CD4-positive, alpha-beta memory T cell (primary cell): ENCODE results near the gene SLC6A7. TPM values are rescaled to one million over a fixed set of nuclear protein-coding genes. Genes with fewer than 3 reads are reported as not detected.

Experiments used
- CTCF ChIA-PET: fragments of 350-600 bp; sonication (Branson Sonifier 250); formaldehyde crosslinking; loops from one replicate; lab custom pipeline; 2021; ENCODE audit warnings: inconsistent platforms; ENCODE audit not compliant: partially characterized antibody; lab: Charles Lee
- POLR2A ChIA-PET: fragments of 350-600 bp; sonication (Branson Sonifier 250); formaldehyde crosslinking; loops from one replicate; lab custom pipeline; 2021; ENCODE audit not compliant: partially characterized antibody; lab: Charles Lee
- DNase-seq, 5 donors: peaks; one replicate each; pipeline versions ENCODE4 v3.0.0 to v3.0.0-alpha.2; 2020 to 2022; ENCODE audit warnings: mixed read lengths in 1 of 5
- H3K27ac ChIP-seq: one replicate; pipeline ENCODE4 v1.7.0; 2013; ENCODE audit warnings: low read depth, low read length
- H3K27me3 ChIP-seq: 2 replicates; pipeline ENCODE4 v1.7.0; 2013; ENCODE audit warnings: mild to moderate bottlenecking, low read length, moderate library complexity; ENCODE audit not compliant: insufficient read depth
- H3K36me3 ChIP-seq: 2 replicates; pipeline ENCODE4 v1.7.0; 2013; ENCODE audit warnings: mild to moderate bottlenecking, low read length, moderate library complexity; ENCODE audit not compliant: insufficient read depth
- H3K4me1 ChIP-seq: 2 replicates; pipeline ENCODE4 v1.7.0; 2013; ENCODE audit warnings: mild to moderate bottlenecking, low read length, moderate library complexity; ENCODE audit not compliant: insufficient read depth
- H3K4me3 ChIP-seq, 2 donors: one replicate each; pipeline ENCODE4 v1.7.0; 2013; ENCODE audit warnings: low read length in 2 of 2, mild to moderate bottlenecking in 1 of 2
- H3K9me3 ChIP-seq, 2 donors: one replicate each; pipeline ENCODE4 v1.7.0; 2013; ENCODE audit warnings: low read length in 2 of 2, control low read depth in 1 of 2; ENCODE audit not compliant: control insufficient read depth in 1 of 2
- H3K27ac Mint-ChIP-seq, 7 donors: one replicate each; pipeline ENCODE4 v1.8.0; 2020 to 2021; ENCODE audit warnings: mixed read lengths in 7 of 7, mild to moderate bottlenecking in 6 of 7, inconsistent platforms in 3 of 7, moderate library complexity in 3 of 7
- H3K27me3 Mint-ChIP-seq, 2 donors: one replicate each; pipeline ENCODE4 v1.8.0; 2020 to 2021; ENCODE audit warnings: mixed read lengths in 2 of 2
- H3K36me3 Mint-ChIP-seq, 2 donors: one replicate each; pipeline ENCODE4 v1.8.0; 2020 to 2021; ENCODE audit warnings: mixed read lengths in 2 of 2, inconsistent platforms in 1 of 2, mild to moderate bottlenecking in 1 of 2
- H3K4me1 Mint-ChIP-seq, 4 donors: one replicate each; pipeline ENCODE4 v1.8.0; 2020 to 2021; ENCODE audit warnings: mixed read lengths in 4 of 4, mild to moderate bottlenecking in 1 of 4
- H3K4me3 Mint-ChIP-seq, 8 donors: one replicate each; pipeline ENCODE4 v1.8.0; 2020 to 2021; ENCODE audit warnings: mixed read lengths in 8 of 8, mild to moderate bottlenecking in 7 of 8, moderate library complexity in 6 of 8, inconsistent platforms in 3 of 8
- H3K9me3 Mint-ChIP-seq, 8 donors: one replicate each; pipeline ENCODE4 v1.8.0; 2020 to 2021; ENCODE audit warnings: mixed read lengths in 8 of 8, mild to moderate bottlenecking in 5 of 8, inconsistent platforms in 3 of 8, moderate library complexity in 1 of 8
- intact Hi-C: fragments of 100-400 bp; cut with micrococcal nuclease; formaldehyde crosslinking; loops from one replicate; pipeline ENCODE4 v1.15.1; 2023
- polyA plus RNA-seq, 2 donors: library from polyadenylated mRNA; unstranded; fragments of 300-500 nt; fragmentation: Illumina TruSeq; gene quantifications; one replicate each; pipeline ENCODE4 v1.2.3, GENCODE V29; 2021
- total RNA-seq, 2 experiments: library from RNA; stranded (reverse); gene quantifications; one replicate each; pipeline ENCODE4 v1.2.3, GENCODE V29; 2021

The SLC6A7 gene
- total and polyA plus RNA-seq, 4 experiments from 2014 or later, result not detected

DNA sequence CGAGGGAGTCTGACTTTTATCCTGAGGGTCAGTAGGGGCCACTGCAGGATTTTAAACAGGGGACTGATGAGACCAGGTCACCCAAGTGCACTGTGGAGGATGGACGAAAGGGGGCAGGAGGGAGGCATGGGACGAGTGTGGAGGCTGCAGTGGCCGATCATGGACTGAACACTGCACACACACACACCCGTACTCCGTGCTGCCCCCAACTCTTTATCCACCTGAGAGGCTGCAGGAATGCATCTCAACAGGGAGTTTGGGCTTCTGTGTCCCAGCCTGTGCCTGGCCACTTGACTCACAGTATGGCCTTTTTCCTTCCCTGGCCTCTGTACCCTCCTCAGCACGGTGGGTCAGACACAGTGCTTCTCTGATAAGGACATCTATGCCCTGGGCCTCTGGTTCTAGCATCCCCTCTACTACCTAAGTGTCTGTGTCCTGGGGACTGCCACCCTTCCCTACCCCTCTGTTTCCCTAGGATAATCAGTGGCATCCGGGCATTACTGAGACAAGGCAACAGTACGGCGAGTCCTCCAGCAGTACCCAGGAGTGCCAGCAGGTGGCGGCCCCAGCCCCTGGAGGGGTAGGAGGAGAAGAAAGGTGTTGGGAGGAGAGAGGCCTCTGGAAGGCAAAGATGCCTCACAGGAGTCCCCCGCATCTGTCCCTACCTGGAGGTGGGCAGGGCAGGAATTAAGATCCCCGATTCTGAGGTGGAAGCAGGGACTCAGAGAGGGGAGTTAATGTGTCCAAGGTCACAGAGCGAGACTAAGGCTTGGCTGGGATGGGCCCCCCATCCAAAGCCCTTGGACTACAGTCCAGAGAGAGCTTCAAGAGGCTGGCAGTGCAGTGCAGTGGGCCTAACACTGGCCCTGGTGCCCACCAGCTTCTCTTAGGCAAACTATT lies 28.4 kb upstream of the SLC6A7 start:
- no peak overlapping the region for H3K27ac Mint-ChIP-seq

GRCh38 chr5:150162142-150162513 lies 27.7 kb upstream of the SLC6A7 start:
- Histone ChIP-seq H3K4me1 (no peaks in the 10 kb centered on the region), H3K9me3 (no peaks in the 10 kb centered on the region), H3K36me3 (no peaks in the 10 kb centered on the region), H3K4me3 (no peak overlapping the region), H3K27ac (no peak overlapping the region), H3K27me3 (no peaks in the 10 kb centered on the region)
- CTCF ChIA-PET, result interaction anchor here (0.8 to 3.0 kb wide), 8 partner anchors 8 to 274 kb away, joined by 3 to 12 read pairs (median 4); no protein-coding TSS in a partner anchor
- H3K4me3 Mint-ChIP-seq, result no peak overlapping the region
- H3K27ac Mint-ChIP-seq, result no peak overlapping the region
- peaks cover 17 to 18% of the 10 kb centered on the region in 2 donors for H3K27me3 Mint-ChIP-seq
- peaks cover 0 to 1% (median 0%) of the 10 kb centered on the region in 4 donors for H3K4me1 Mint-ChIP-seq
- H3K9me3 Mint-ChIP-seq, result no peaks in the 10 kb centered on the region
- intact Hi-C loops, result no loop called here
- H3K36me3 Mint-ChIP-seq, result no peaks in the 10 kb centered on the region
- POLR2A ChIA-PET, result no interaction called here
- no peak for DNase-seq

More for the DNA sequence above, 28.4 kb upstream of the SLC6A7 start:
- H3K9me3 Mint-ChIP-seq, result no peaks in the 10 kb centered on the region
- no peaks in the 10 kb centered on the region for H3K9me3 ChIP-seq
- no peaks in the 10 kb centered on the region for H3K36me3 ChIP-seq
- intact Hi-C loops, result loop anchor here (1.0 kb wide), 1 partner anchor 57 kb away; no protein-coding TSS in a partner anchor
- CTCF ChIA-PET, result interaction anchor here (0.8 to 3.0 kb wide), 7 partner anchors 8 to 275 kb away, joined by 3 to 12 read pairs (median 5); no protein-coding TSS in a partner anchor
- no peaks in the 10 kb centered on the region for H3K4me1 ChIP-seq
- H3K27me3 ChIP-seq, result no peaks in the 10 kb centered on the region
- peaks cover 19 to 21% of the 10 kb centered on the region in 2 donors for H3K27me3 Mint-ChIP-seq
- POLR2A ChIA-PET, result no interaction called here
- peak; percentile 51 to 64 (median 54) for DNase-seq
- no peaks in the 10 kb centered on the region for H3K36me3 Mint-ChIP-seq
- no peak overlapping the region for H3K27ac ChIP-seq
- peaks cover 0 to 2% (median 1%) of the 10 kb centered on the region in 4 donors for H3K4me1 Mint-ChIP-seq
- no peak overlapping the region for H3K4me3 Mint-ChIP-seq
- no peak overlapping the region for H3K4me3 ChIP-seq

- ChIA-PET POLR2A (no interaction called here), CTCF (interaction anchor here (0.6 to 3.0 kb wide), 9 partner anchors 23 to 929 kb away, joined by 3 to 12 read pairs (median 4); no protein-coding TSS in a partner anchor)
- Histone ChIP-seq H3K4me3 (no peak overlapping the region), H3K9me3 (no peaks in the 10 kb centered on the region), H3K36me3 (no peaks in the 10 kb centered on the region), H3K27ac (no peak overlapping the region), H3K27me3 (no peaks in the 10 kb centered on the region), H3K4me1 (no peaks in the 10 kb centered on the region)
- H3K27ac Mint-ChIP-seq, result no peak overlapping the region
- DNase-seq, result no peak
- H3K4me3 Mint-ChIP-seq, result no peak overlapping the region
- H3K4me1 Mint-ChIP-seq, result no peaks in the 10 kb centered on the region
- peaks cover 17 to 18% of the 10 kb centered on the region in 2 donors for H3K27me3 Mint-ChIP-seq
- intact Hi-C loops, result no loop called here
- H3K36me3 Mint-ChIP-seq, result no peaks in the 10 kb centered on the region
- H3K9me3 Mint-ChIP-seq, result no peaks in the 10 kb centered on the region
Measured at GRCh38 chr5:150163035-150163434, 26.8 kb upstream of the SLC6A7 start.

DNA sequence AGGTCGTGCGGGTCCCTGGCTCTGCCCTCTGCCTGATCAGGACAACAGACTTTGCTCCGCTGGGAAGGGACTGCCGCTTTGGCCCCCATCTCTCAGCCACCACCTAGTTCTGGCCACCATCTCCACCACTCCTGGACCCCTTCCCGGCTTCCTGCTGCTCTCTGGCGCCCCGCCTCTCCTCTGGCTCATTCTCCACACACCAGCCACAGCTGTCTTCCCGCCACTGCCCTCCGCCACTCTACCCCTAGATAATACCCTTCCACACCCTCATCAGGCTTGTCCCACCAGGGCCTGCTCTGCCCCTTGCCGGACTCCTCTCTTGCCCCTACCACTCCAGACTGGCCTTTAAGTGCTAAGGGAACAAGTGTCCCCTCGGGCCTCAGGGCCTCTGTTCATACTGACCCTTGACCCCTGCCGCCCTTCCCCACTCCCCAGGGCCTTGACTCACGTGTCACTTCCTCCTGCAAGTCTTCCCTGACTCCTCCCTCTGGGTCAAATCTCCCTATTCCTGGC lies 26.3 kb upstream of the SLC6A7 start:
- ChIA-PET POLR2A (no interaction called here), CTCF (interaction anchor here (0.6 to 3.0 kb wide), 8 partner anchors 23 to 929 kb away, joined by 3 to 12 read pairs (median 4); no protein-coding TSS in a partner anchor)
- Histone ChIP-seq H3K4me1 (no peaks in the 10 kb centered on the region), H3K27me3 (no peaks in the 10 kb centered on the region), H3K4me3 (no peak overlapping the region), H3K27ac (no peak overlapping the region), H3K36me3 (no peaks in the 10 kb centered on the region), H3K9me3 (no peaks in the 10 kb centered on the region)
- no peak for DNase-seq
- Mint-ChIP-seq H3K27me3 (peaks cover 21 to 22% of the 10 kb centered on the region in 2 donors), H3K27ac (no peak overlapping the region), H3K36me3 (no peaks in the 10 kb centered on the region), H3K4me1 (no peaks in the 10 kb centered on the region), H3K4me3 (no peak overlapping the region), H3K9me3 (no peaks in the 10 kb centered on the region)
- intact Hi-C loops, result no loop called here

DNA sequence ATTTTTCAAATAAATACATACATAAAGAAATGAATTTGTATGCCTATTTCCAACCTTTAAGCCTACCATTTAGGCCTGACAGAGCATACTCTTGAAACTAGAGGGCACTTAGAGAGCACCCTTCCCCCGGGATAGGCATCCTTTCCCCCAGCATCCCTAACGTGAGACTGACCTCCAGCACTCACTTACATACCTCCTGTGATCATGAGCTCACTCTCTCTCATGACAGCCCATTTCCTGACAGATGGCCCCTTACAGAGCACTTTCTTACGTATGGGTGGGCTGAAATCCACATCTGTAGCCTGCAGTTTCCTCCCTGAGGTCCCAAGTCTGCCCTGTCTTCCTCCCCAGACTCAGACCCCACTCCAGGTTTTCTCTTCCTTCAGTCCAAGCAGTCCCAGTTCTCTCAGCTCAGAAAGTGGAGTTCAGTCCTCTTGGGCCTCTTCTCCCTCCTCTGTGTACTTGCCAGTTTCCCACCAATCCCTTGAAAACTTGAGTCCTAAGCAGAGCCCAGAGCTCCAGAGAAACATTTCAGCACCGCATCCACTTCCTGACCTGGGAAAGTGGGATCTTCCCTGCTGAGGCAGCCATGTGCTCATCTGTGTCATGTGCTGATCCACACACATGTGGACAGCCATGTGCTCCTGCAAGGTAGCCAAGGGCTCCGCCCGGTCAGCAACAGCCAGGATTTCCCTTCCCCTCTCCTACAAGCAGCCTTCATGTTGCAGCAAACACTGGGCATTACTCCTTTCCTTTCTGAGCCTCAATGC lies 25.5 kb upstream of the SLC6A7 start:
- Mint-ChIP-seq H3K36me3 (no peaks in the 10 kb centered on the region), H3K9me3 (no peaks in the 10 kb centered on the region), H3K27me3 (peaks cover 21 to 29% of the 10 kb centered on the region in 2 donors), H3K4me3 (no peak overlapping the region), H3K27ac (no peak overlapping the region), H3K4me1 (no peaks in the 10 kb centered on the region)
- no peak for DNase-seq
- H3K36me3 ChIP-seq, result no peaks in the 10 kb centered on the region
- ChIA-PET POLR2A (no interaction called here), CTCF (interaction anchor here (3.0 kb wide), 1 partner anchor 186 kb away, joined by 9 read pairs; no protein-coding TSS in a partner anchor)
- no peaks in the 10 kb centered on the region for H3K9me3 ChIP-seq
- H3K4me3 ChIP-seq, result no peak overlapping the region
- H3K4me1 ChIP-seq, result no peaks in the 10 kb centered on the region
- no peak overlapping the region for H3K27ac ChIP-seq
- intact Hi-C loops, result no loop called here
- H3K27me3 ChIP-seq, result no peaks in the 10 kb centered on the region

DNA sequence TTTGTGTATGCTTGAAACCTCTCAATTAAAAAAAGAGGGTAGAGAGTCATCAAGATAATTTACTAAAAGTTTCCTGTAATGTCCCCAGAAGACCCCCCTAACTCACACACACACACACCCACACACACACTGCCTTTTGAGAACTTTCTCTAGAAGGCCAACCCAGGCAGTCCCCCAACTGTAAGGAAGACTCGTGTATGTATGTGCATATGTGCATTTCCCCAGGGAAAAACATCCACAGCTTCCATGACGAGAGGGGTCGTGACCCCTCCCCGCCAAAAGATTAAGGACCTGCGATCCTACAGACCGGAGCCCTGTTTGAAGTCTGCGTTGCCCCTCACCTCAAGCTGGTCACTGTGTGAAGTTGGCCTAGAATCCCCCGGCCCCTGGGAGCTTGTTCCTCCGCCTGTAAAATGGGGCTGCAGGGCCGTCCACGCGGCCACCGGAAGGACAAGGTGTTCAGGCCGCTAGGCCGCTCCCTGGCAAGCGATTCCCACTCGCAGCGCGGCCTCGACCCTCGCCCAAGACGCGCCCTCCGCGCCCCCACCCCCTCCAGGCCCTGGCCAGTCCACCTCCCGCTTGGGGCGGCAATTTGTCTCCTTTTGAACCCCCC lies 23.7 kb upstream of the SLC6A7 start:
- H3K27ac Mint-ChIP-seq, result no peak overlapping the region
- no peaks in the 10 kb centered on the region for H3K9me3 Mint-ChIP-seq
- H3K9me3 ChIP-seq, result no peaks in the 10 kb centered on the region
- H3K4me1 ChIP-seq, result no peaks in the 10 kb centered on the region
- no peak for DNase-seq
- H3K27ac ChIP-seq, result no peak overlapping the region
- no peak overlapping the region for H3K4me3 ChIP-seq
- no peaks in the 10 kb centered on the region for H3K4me1 Mint-ChIP-seq
- H3K36me3 Mint-ChIP-seq, result no peaks in the 10 kb centered on the region
- ChIA-PET CTCF (no interaction called here), POLR2A (no interaction called here)
- intact Hi-C loops, result no loop called here
- no peak overlapping the region for H3K4me3 Mint-ChIP-seq
- peaks cover 27 to 32% of the 10 kb centered on the region in 2 donors for H3K27me3 Mint-ChIP-seq
- no peaks in the 10 kb centered on the region for H3K36me3 ChIP-seq
- no peaks in the 10 kb centered on the region for H3K27me3 ChIP-seq
